CD4-positive, alpha-beta T cell treated with Interleukin-4 for 1 hour (primary cell): ENCODE results near the gene GPRC5C.

Experiments
- DNase-seq, 2 donors: peaks; one replicate each; pipeline ENCODE4 v3.0.0-alpha.2; 2020 to 2022

GPRC5C gene

DNA sequence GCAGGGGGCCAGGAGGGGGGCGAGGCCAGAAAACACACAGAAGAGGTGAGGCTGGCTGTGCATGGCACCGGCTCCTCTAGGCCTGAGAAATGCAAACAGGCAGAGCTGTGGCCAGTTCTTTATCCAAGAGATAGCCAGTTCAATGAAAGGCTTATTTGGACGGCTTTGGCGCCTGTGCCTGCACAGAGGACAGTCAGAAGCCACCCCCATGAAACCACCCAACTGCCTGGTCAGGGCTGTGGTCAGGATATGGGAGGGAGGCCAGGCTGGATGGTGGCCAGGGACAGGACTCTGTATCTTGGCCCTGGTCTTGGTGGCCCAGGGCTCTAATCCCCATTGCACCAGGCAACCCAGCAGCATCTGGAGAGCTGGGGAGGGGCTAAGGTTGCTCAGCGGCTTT lies 24.5 kb upstream of the GPRC5C start:
- no peak for DNase-seq

DNA sequence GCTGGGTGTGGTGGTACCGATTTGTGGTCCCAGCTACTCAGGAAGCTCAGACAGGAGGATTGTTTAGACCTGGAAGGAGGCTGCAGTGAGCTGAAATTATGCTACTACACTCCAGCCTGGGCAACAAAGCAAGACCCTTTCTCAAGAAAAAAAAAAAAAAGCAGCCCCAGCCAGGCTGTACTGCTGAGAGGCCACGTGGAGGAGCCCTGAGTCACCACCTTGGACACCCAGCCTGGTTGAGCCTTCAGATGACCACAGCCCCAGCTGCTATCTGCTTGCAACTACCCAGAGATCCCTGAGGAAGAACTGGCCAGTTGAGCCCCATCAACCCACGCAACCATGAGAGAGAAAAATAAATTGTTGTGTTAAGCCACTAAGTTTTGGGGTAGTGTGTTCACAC lies 23.6 kb upstream of the GPRC5C start:
- no peak for DNase-seq

DNA sequence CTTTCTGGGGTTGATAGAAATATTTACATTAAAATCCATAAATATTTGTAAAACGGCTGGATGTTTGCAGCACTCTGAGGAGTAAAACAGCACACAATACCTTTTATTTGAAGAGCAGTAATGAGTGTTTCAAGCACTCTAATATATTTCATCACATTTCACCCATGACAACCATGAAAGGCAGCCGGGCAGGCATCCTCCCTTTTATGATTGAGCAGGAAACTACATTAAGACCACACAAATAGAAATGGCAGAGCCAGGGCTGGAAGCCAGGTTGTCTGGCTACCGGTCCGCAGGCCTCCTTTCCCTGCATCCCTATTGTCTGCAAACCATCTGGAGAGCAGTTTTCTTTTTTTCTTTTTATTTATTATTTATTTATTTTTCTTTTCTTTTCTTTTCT lies 23.1 kb upstream of the GPRC5C start:
- DNase-seq, result no peak

DNA sequence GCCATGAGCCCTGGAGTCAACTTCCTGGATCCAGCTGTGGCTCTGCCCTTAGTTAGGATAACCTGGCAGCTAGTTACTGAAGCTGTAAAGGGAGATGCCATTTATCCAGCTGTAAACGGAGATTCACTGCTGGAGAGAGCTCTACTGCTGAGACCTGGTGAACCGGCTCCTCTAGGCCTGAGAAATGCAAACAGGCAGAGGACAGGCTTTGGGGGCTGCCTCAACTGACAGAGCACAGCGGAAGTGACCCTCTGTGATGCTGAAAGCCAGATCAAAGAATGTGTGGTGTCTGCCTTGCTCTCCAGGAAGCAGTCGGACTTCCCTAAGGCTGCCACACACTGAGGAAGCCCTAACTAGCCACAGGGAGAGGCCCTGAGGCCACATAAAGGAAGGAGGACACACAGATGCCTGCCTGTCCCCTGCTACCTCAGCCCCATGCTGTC lies 21.9 kb upstream of the GPRC5C start:
- DNase-seq, result no peak

DNA sequence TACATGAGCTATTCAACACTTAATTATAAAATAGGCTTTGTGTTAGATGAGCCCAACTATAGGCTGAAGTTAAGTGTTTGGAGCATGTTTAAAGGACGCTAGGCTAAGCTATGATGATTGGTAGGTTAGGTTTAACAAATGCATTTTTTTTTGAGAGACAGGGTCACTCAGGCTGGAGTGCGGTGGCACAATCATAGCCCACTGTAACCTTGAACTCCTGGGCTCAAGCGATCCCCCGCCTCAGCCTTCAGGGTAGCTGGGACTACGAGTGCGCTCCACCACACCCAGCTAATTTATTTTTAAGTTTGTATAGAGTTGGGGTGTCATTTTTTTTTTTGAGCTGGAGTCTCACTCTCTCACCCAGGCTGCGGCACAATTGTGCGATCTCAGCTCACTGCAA lies 19.3 kb upstream of the GPRC5C start:
- DNase-seq, result no peak

DNA sequence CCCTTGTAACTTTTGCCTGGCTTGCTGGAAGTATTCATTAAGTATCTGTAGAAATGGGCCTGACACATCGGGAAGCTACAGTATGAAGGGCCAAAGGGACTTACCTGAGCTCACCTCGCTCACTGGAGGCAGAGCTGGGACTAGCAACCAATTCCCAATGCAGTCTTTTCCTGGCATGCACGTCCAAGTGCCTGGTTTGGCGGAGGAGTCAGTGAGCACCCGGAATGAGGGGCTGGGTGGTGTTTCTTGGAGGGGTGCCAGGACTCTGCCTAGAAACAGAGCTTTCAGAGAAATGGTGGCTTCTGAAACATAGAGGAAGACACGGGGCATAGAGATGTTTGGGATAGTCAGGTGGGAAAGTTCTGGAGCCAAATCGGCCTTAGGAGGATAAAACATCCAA lies 18.4 kb upstream of the GPRC5C start:
- DNase-seq, result no peak

DNA sequence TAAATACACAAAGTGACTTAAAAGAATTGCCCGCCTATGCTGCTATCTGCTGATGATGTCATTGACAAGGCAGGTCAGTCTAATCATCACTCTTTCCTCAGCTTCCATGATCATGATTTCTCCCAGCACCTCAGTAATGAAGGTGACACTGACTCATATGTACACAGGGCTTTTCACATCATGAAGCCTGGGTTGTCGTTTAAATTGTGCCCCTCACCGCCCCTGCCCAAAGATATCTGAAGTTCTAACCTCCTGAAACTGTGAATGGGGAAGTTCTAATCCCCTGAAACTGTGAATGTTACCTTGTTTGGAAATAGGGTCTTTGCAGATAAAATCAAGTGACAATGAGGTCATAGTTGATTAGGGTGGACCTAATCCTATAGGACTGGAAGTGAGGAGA lies 17.4 kb upstream of the GPRC5C start:
- DNase-seq, result no peak

DNA sequence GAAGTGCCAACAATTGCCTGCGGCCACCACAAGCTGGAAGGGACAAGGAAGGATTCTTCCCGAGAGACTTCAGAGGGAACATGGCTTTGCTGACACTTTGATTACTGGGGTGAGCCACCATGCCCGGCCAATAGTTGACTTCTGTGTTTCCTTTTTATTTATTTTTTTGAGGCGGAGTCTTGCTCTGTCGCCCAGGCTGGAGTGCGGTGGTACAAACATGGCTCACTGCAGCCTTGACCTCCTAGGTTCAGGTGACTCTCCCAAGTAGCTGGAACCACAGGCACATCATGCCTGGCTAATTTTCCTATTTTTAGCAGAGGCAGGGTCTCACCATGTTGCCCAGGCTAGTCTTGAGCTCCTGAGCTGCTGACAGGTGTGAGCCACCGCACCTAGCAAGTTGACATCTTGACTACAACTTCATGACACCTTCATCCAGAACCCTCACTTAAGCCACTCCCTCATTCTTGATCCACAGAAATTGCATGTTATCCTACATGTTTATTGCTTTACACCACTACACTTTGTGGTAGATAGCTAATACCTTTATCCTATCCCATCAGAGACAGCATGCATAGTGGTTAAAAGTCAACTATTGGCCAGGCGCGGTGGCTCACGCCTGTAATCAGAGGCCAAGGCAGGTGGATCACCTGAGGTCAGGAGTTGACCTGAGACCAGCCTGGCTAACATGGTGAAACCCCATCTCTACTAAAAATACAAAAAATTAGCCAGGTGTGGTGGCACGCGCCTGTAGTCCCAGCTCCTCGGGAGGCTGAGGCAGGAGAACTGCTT lies 16.1 kb upstream of the GPRC5C start:
- no peak for DNase-seq

DNA sequence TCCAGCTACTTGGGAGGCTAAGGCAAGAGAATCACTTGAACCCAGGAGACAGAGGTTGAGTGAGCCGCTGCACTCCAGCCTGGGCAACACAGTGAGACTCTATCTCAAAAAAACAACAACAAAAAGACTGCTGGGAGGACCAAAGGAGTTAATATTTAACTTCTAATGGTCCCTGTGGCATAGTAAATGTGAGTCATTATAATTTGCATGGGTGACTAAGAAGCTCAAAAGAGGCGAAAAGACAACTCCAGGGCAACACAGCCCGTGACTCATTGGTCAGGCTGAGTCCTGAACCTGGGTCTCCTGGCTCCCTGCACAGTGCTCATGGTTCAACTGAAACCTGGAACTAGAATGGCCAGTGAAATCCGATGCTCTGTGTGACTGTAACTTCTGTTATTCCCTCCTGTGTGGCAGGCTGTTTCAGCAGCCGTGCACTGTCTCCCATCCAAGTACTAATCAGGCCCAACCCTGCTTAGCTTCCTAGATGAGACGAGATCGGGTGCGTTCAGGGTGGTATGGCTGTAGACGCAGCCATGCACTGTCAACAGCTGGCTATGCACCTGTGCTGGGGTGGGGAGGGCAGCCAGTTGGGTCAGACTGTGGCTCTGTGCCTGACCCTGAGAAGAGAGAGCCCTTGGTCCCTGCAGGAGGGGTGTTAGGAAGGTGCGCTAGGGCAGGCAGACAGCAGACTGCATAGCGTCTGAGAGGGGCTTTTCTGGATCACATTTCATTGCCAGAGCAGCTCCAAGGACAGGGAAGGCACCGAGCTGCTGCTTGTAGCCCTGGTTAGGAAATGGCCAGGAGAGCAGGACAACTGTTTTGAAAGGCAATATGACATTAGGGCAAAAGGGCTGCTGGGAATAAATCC lies 14.5 kb upstream of the GPRC5C start:
- DNase-seq, result no peak

DNA sequence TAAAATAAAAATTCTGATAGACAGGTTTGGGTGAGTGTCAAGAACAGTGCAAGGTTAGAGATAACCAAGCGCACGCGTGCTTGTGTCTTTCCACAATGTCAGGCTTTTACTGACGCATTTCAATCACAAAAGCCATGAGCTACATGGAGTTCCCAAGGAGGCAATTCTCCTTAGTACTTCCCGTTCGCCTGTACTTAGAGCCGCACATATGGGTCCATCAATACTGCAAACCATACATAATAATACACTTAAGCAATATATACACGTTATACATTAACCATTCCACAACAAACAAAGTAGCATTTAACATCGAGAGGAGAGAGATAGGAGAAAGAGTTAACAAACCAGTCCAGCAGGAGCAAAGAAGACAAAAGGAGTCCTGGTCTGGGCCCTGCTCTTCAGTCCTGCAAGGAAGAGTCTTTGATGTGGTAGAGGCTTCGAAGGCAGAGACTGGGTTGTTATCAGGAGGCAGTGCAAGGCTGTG lies 11.9 kb upstream of the GPRC5C start:
- no peak for DNase-seq

DNA sequence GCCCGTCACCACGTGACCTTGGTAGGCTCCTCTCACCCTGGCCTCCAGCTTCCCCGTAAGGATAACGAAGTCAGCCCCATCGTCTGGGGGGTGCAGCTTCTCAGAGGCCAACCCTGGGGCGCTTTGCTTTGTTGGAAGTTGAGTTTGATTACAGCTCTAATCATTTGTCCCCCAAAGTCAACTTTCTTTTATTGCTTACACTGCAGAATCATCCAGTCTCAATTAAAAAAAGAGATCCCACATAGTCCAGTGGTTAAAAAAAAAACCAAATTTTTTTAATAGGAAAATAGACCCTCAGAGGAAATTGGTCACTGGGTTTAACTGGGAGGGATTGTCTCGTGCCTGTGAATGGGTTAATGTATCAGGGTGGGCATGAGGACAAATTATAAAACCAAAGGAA lies 7.8 kb upstream of the GPRC5C start:
- no peak for DNase-seq

DNA sequence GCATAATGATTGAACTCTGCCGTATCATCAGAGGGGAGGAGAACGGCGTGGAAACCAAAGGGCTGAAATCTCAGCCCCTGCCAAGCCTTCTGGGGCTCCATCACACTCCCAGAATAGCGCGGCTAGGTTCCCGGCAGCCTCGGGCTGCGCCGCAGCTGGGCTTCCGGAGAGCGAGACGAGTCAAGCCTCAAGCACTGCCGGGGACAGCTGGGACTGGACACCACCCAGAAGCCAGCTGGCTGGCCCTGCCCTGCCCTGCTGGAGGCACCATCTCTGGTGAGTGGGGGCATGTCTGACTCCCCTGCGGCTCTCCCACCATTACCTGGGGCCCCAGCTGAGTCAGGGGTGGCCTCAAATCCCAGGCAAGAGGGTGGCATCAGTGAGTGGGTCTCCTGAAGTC lies 7.2 kb upstream of the GPRC5C start:
- no peak for DNase-seq

DNA sequence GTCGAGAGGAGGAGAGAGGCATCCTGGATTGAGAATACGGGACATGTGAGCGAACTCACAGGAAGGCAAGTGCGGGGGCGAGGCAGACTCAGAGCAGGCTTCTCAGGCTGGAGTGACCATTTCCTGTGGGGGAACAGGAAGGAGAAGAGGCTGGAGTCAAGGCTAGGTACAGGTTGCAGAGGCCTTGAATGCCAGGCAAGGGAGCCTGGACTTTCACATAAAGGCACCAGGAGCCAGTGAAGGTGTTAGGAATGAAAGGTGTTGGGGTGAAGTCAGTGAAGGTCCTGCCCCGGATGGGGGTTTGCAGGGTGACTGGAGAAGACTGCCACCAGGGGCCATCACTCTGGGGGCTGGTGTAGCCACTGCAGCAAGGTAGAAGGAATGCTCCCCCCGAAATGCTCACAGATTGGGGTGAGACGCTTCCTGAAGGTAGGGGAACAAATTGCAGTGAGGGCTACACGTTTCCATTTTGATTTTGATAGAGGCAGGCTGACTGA lies 5.3 kb upstream of the GPRC5C start:
- DNase-seq, result no peak

DNA sequence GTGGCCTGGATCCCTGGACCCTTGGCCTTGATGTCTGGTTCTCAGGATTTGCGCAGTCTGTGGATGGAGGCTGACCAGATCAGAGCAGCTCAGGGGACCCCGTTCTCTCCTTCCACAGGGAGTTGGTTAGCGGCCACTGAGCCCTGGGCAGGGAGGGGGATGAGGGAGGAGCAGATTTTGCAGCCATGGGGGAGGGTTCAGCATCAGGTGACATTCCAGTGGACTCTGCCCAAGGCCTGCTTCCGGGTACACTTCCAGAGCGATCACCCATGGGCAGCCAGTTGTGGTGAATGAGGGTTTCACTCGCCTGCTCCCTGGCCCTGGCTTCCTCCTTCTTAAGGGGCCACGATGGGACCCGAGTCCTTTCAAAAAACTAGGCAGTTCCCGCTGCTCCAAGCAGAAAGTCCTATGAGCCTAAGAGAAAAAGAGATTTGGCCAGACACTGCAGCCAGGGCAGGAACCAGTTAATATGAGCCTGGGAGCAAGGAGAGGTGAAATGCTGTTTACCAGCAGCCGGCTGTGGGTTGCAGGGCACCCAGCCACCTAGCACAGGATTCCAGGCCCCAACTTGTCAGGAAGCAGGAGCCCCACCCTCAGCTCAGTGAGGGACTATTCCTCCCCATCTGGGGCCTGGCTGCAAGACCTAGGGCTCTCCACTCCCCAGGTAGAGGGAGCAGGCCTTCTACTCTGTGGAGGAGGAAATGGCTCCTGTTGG lies 4.7 kb upstream of the GPRC5C start:
- no peak for DNase-seq

DNA sequence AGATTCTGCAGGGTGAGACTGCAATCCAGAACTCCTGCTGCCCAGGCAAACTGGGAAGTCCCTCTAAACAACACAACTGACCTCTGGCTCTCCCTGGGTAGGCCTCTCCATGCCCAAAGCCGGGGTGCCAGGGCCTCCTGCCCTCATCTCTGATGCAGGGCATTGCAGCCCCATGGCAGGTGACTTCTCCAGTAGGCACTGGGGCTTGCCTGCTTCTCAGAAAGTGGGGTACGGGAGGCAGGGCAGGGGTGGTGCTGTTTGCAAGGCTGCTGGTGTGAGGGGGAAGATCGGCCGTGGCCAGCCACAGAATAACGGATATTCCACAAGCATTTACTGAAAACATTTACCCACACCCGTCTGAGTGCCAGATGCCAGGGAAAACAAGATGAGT lies 4.1 kb upstream of the GPRC5C start:
- DNase-seq, result no peak

DNA sequence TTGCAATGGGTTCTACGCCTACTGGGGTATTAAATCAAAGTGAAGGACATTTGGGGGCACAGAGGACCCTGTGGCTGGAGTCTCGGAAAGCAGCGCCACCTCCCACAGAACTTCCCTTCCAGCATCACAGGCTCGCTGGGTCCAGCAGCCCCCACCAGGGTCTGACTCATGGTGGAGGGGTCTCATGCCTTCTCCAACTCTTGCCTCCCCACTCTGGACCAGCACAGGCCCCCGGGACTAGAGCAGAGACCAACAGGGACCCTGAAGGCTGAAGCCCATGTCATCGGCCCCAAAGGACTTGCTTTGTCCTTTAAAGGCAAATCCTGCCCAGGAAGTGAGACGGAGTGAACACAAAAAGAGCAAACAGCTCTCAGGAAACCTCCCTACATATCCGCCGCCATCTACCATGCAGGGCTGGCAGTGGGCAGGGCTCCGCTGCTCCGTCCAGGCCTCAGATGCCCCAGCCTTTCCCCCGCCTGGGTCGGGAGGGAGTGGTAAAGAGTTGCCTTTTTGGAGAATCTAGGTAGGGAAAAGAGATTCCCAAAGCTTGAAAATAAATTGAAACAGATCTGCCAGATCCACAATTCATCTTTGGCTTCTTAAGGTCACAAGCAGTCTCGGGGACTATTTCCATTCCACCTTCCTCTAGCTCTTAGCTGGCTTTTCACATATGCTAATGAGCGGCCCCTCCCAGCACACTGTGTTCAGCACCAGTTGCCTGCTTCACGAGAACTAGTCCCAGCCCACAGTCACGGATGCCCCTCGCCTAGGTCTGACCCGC lies 2.1 kb upstream of the GPRC5C start:
- no peak for DNase-seq

DNA sequence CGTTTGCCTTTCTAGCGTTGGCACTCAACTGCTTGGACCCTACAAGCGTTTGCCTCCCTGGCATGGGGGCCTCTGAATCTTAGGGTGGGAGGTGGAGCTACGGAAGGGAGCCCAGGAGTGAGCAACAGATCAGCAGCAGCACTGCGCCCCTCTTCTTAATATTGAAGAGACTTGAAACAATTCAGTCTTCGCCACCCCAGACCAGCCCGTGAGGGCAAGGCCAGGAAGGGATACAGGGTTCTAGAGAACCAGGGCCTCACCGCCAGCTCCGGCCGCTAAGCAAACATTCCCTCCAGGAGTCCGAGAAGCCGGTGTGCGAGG lies 1.5 kb upstream of the GPRC5C start:
- DNase-seq, result no peak

DNA sequence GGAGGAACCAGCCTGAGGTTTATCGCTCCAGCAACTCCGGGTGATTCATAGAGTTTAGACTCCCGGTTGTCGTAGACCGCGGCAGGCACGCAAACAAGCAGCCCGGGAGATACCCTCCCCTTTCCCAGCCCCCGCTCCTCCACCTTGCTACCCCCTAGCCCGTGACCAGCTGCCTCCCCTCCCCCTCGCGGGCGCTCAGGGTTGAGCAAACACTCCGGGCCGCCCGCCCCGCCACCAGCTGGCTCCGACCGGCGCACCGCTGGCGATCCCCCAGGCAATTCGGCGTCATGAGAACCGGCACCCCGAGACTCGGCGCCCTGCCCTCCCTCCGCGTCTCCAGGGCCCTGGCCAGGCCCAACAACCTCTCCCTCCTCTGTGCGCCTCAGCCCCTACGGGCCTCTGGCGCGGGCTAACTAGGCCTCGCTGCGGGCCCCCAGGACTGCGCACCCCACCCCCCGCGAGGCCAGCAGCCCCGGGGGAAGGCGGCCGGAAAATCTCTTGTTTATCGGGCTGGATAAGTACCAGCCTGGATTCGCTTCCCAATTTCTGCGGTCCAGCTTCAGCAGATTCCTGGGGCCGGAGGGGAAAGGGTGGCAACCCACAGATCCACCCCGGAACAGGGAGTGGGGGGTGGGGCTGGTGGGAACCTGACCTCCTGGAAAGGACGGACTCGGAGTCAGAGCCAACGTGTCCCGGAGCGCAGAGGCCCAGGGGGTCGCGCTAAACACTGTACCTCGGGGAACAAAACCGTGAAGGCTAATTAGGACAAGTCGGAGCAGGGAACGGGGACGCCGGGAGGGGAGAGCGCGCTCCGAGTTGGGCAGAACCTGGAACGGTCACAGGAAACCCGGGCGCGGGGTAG lies 951 bp upstream of the GPRC5C start:
- DNase-seq, result peak in 1 of 2 donors; percentile 27

DNA sequence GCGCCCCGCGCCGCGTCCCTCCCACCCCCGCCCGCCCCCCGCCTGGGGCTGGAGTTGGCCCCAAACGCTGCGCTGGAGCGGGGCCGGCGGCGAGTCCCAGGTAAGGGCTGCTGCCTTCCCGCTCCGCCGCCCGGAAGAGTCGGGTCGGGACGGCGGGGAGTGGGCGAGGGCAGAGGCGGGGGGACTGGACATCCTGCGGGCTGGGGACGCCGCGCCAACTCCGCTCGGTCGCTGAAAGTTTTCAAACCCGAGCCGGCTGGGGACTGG lies 469 bp downstream of the GPRC5C start:
- DNase-seq, result no peak

DNA sequence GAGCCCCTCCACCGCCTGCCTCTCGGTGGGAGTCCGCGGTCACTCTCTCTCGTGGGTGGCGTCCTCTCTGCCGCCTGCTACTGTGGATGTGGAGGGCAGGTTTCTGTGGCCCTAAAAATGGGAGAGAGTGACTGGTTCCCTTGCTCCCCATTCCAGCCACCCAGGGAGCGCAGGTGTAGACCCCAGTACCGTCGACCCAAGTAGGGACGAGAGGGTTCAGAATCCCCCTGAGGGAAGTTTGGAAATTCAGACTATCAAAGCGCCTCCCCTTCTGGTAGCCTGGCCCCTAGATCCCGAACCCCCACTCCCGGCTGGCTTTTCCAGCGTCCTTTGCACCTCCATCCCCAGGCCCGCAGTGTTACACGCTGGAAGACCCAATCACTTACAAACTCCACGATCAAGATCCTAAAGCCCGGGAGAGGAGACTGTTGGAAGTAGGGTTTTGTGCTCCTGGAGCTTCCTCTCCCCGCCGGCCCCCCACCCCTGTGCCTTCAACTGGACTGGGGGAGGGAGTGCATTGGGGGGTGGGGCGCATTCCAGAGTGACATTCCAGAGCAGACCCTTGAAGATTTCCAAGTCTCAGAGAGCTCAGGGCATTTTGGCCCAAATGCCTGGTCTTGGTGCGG lies 991 bp downstream of the GPRC5C start:
- no peak for DNase-seq

DNA sequence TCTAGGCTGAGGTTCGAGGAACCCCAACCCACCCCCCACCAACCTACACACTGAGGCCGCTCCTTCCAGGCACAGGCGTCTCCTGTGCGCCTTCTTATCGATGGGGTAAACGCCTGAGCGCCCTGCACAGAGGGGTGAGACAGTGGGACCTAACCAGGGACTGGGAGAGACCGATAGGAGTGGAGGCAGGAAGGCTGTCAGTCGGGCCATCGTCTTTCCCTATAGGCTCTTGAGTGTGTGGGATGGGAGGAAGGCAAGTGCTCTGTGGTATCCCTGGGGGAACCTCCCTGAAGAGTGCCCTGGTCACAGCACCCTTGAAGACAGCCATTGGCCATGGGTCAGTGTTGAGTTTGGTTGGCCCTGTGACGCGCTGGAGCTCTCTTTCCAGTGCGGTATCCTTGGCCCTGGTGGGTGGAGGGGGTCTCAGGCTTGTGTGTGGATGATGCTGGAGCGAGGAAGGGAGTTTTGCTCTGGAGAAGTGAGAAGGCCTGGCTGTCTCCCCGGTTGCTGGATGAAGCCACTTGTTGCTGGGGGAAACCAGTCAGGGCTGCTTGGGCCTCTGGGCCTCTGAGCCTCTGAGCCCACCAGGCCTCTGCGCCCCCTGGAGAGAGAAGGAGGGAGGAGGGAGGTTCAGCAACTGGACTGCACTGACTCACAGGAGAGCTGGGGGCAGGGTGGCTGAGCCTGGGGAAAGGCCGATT lies 1.7 kb downstream of the GPRC5C start:
- no peak for DNase-seq
